Heart left ventricle (tissue), 13 donors: Measurements from ENCODE around the gene THY1.

Source experiments
- POLR2A ChIP-seq, 2 donors: fragments of 450-650 bp; IDR thresholded peaks; one replicate each; pipeline ENCODE4 v1.6.1; 2017; ENCODE audit warnings: antibody characterized with exemption in 2 of 2, mild to moderate bottlenecking in 2 of 2, moderate library complexity in 2 of 2
- TF ChIP-seq, protein P1 (sequence below), 12 donors: fragments of 200-600 bp; sonication (generic) in 4 of 12; IDR thresholded peaks; one replicate each; pipeline versions ENCODE4 v1.5.0 to v1.8.0; 2018 to 2022; ENCODE audit warnings: antibody characterized with exemption in 12 of 12, mild to moderate bottlenecking in 5 of 12
- donor health status: ischemic (EF 13 %, LVEDD 7.1; RV severe dilation, severe dysfunction).
- donor health status: DM: no; HTN: yes; CAD: no.
- donor health status: DM: no; HTN: no; CAD: no.
- donor health status: ischemic (EF 25% LVEDD 6.9; RV normal size, moderate dysfunction).
- donor health status: ischemic (EF 25% LVEDD 5.7; RV mildly dilated, moderate dysfunction).
- donor health status: ischemic (EF 35%, LVEDD 5.7; RV mildly dilated, moderate dysfunction).
- donor health status: nonischemic (EF 11% LVEDD 7.7; RV severe dilation, severe dysfunction).
- donor health status: DM: yes; HTN: yes; CAD: no.
- donor health status: PGD.
- donor health status: ischemic (EF 29% LVEDD 5.4; RV normal size, mild dysfunction).
- donor health status: nonischemic (EF 23%, LVEDD 6.1; RV moderate dilation, normal function).

GRCh38 chr11:119432484-119433357 is 9.7 kb upstream of the THY1 start:
- TF ChIP-seq, protein P1, sequence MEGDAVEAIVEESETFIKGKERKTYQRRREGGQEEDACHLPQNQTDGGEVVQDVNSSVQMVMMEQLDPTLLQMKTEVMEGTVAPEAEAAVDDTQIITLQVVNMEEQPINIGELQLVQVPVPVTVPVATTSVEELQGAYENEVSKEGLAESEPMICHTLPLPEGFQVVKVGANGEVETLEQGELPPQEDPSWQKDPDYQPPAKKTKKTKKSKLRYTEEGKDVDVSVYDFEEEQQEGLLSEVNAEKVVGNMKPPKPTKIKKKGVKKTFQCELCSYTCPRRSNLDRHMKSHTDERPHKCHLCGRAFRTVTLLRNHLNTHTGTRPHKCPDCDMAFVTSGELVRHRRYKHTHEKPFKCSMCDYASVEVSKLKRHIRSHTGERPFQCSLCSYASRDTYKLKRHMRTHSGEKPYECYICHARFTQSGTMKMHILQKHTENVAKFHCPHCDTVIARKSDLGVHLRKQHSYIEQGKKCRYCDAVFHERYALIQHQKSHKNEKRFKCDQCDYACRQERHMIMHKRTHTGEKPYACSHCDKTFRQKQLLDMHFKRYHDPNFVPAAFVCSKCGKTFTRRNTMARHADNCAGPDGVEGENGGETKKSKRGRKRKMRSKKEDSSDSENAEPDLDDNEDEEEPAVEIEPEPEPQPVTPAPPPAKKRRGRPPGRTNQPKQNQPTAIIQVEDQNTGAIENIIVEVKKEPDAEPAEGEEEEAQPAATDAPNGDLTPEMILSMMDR (IDR thresholded peaks at IDR 0.05): no peak
- no peak for TF ChIP-seq POLR2A (IDR thresholded peaks at IDR 0.05)
